ENCODE measurements around the gene UBE2R2. TPM values are rescaled to one million over a fixed set of nuclear protein-coding genes. Genes with fewer than 3 reads are reported as not detected.
"Not testable (repeated sequence)": the region's sequence is repeated elsewhere in the genome, so short reads cannot be mapped to it uniquely, and the experiment has no call there.

UBE2R2 gene
- total RNA-seq, 1 donor from 2014 or later: 90.1 TPM

- TF ChIP-seq CTCF (IDR thresholded peaks at IDR 0.05; ENCODE audit: partially characterized antibody, unreplicated experiment): no peak
- Mint-ChIP-seq H3K27me3 (ENCODE audit: unreplicated experiment) (peaks cover 6% of the 10 kb centered on the region), H3K9me3 (ENCODE audit: unreplicated experiment) (no peaks in the 10 kb centered on the region), H3K27ac (ENCODE audit: unreplicated experiment) (no peak overlapping the region), H3K4me3 (ENCODE audit: unreplicated experiment) (no peak overlapping the region), H3K4me1 (ENCODE audit: low read depth, unreplicated experiment) (no peaks in the 10 kb centered on the region), H3K36me3 (ENCODE audit: unreplicated experiment) (no peaks in the 10 kb centered on the region)
- DNase-seq: no peak
Measured at GRCh38 chr9:33786681-33787080, 30.3 kb upstream of the UBE2R2 start.

DNA sequence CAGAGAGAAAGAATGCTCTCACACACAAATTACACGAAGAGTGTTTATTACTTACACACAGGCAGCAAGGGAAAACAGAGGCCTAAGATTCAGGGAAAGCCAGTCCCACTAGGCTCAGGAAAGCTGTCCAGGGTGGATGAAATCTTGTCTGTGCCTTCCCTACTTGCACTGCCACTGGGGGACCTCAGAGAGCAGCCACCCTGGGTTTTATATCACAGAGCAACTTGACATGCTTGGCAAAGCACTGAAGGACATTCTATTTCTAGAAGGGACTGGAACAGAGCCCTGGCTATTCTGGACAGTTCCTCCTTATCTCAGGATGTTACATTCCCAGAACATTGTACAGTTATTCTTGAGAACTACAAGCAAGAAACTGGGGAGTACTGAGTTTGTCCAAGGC lies 29.1 kb upstream of the UBE2R2 start:
- Mint-ChIP-seq H3K9me3 (ENCODE audit: unreplicated experiment) (no peaks in the 10 kb centered on the region), H3K27me3 (ENCODE audit: unreplicated experiment) (peaks cover 6% of the 10 kb centered on the region), H3K4me1 (ENCODE audit: low read depth, unreplicated experiment) (no peaks in the 10 kb centered on the region), H3K27ac (ENCODE audit: unreplicated experiment) (no peak overlapping the region), H3K36me3 (ENCODE audit: unreplicated experiment) (no peaks in the 10 kb centered on the region), H3K4me3 (ENCODE audit: unreplicated experiment) (no peak overlapping the region)
- DNase-seq: no peak
- TF ChIP-seq CTCF (IDR thresholded peaks at IDR 0.05; ENCODE audit: partially characterized antibody, unreplicated experiment): no peak

- not testable (repeated sequence) for H3K4me3 Mint-ChIP-seq (ENCODE audit: unreplicated experiment); DNase-seq; H3K4me1 Mint-ChIP-seq (ENCODE audit: low read depth, unreplicated experiment); H3K36me3 Mint-ChIP-seq (ENCODE audit: unreplicated experiment); H3K27me3 Mint-ChIP-seq (ENCODE audit: unreplicated experiment); H3K9me3 Mint-ChIP-seq (ENCODE audit: unreplicated experiment); H3K27ac Mint-ChIP-seq (ENCODE audit: unreplicated experiment)
Measured at GRCh38 chr9:33789429-33789828, 27.5 kb upstream of the UBE2R2 start.

GRCh38 chr9:33791117-33791516 lies 25.8 kb upstream of the UBE2R2 start:
- Mint-ChIP-seq H3K9me3 (ENCODE audit: unreplicated experiment) (no peaks in the 10 kb centered on the region), H3K4me1 (ENCODE audit: low read depth, unreplicated experiment) (no peaks in the 10 kb centered on the region), H3K27me3 (ENCODE audit: unreplicated experiment) (peaks cover 6% of the 10 kb centered on the region), H3K27ac (ENCODE audit: unreplicated experiment) (no peak overlapping the region), H3K36me3 (ENCODE audit: unreplicated experiment) (no peaks in the 10 kb centered on the region), H3K4me3 (ENCODE audit: unreplicated experiment) (no peak overlapping the region)
- no peak for DNase-seq
- TF ChIP-seq CTCF (IDR thresholded peaks at IDR 0.05; ENCODE audit: partially characterized antibody, unreplicated experiment): no peak

DNA sequence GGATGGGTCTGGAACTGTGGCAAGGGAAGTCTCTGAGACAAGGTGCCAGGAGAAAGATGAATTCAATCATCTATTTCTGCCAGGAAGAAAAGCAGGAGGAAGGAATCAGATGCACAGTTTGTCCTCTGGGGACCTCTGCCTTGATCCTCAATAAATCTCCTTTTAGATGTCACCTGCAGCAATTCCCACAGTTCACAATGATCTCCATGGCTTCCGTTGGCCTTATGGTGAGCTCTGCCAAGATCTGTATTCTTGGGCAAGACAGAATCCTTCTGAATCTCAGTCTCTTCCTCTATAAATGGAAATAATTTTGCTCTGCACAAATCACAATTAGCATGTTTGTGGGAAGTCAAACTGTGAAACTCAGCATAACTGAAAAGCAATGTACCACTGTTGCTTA lies 23.5 kb upstream of the UBE2R2 start:
- H3K36me3 Mint-ChIP-seq (ENCODE audit: unreplicated experiment); H3K9me3 Mint-ChIP-seq (ENCODE audit: unreplicated experiment); H3K27ac Mint-ChIP-seq (ENCODE audit: unreplicated experiment); H3K4me1 Mint-ChIP-seq (ENCODE audit: low read depth, unreplicated experiment); H3K4me3 Mint-ChIP-seq (ENCODE audit: unreplicated experiment); DNase-seq; H3K27me3 Mint-ChIP-seq (ENCODE audit: unreplicated experiment): not testable (repeated sequence)

DNA sequence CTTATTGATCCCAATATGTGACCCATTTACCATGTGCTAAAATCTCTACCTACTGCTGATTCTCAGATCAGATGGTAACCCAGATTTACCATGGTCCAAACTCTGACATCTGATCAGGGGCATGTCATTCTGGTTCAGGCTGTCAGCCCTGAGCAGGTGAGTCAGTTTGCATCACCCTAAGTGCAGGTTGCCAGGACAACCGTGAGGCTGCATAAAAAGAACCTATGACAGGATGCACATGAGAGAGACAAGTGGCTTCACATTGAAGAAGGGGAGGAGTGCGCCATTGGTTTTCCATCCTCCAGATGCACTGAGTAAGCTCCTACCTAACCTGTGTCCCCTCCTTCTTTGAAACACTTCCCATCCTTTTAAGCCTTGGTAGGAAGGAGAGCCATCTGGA lies 22.4 kb upstream of the UBE2R2 start:
- H3K36me3 Mint-ChIP-seq (ENCODE audit: unreplicated experiment): peaks cover 7% of the 10 kb centered on the region

More for the DNA sequence above, 22.4 kb upstream of the UBE2R2 start:
- Mint-ChIP-seq H3K9me3 (ENCODE audit: unreplicated experiment) (peaks cover 4% of the 10 kb centered on the region), H3K27ac (ENCODE audit: unreplicated experiment) (no peak overlapping the region), H3K27me3 (ENCODE audit: unreplicated experiment) (peaks cover 7% of the 10 kb centered on the region), H3K4me1 (ENCODE audit: low read depth, unreplicated experiment) (no peaks in the 10 kb centered on the region), H3K4me3 (ENCODE audit: unreplicated experiment) (no peak overlapping the region)
- no peak for DNase-seq
- TF ChIP-seq CTCF (IDR thresholded peaks at IDR 0.05; ENCODE audit: partially characterized antibody, unreplicated experiment): no peak
